Stomach (tissue), 4 donors: Measurements from ENCODE around the gene MBD3L1.

Source experiments
- EP300 ChIP-seq: sonication (generic); formaldehyde crosslinking; IDR thresholded peaks from one replicate; pipeline ENCODE4 v1.6.1; 2017; ENCODE audit warnings: antibody characterized with exemption
- POLR2A ChIP-seq, 4 donors: fragments of 450-650 bp; IDR thresholded peaks; one replicate each; pipeline ENCODE4 v1.6.1; 2016; ENCODE audit warnings: antibody characterized with exemption in 4 of 4, control low read depth in 2 of 4, mild to moderate bottlenecking in 1 of 4, moderate library complexity in 1 of 4
- POLR2AphosphoS5 ChIP-seq, 3 donors: sonication (generic); formaldehyde crosslinking; IDR thresholded peaks; one replicate each; pipeline ENCODE4 v1.6.1; 2016; ENCODE audit warnings: antibody characterized with exemption in 3 of 3
- TF ChIP-seq, protein P1 (sequence below), 7 experiments: fragments of 450-650 bp in 4 of 7; fragments of 200-600 bp in 3 of 7; sonication (generic) in 3 of 7; IDR thresholded peaks; one replicate each; pipeline ENCODE4 v1.5.1; 2016 to 2019; ENCODE audit warnings: antibody characterized with exemption in 7 of 7, control low read depth in 2 of 7, mild to moderate bottlenecking in 1 of 7

DNA sequence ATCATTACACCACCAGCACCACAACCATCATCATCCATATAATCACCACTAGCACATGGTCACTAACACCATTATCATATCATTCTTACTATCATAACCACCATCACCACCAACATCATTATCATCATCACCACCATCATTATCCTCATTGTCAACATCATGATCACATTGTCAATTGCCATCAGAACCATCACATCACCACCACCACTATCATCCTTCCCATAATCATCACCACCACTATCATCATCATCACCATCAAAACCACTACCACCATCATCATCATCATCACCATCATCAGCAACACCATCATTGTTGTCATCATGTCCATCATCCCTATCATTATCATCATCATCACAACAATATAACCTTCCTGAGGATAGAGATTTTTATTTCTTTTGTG is 58.1 kb downstream of the MBD3L1 start:
- TF ChIP-seq, protein P1, sequence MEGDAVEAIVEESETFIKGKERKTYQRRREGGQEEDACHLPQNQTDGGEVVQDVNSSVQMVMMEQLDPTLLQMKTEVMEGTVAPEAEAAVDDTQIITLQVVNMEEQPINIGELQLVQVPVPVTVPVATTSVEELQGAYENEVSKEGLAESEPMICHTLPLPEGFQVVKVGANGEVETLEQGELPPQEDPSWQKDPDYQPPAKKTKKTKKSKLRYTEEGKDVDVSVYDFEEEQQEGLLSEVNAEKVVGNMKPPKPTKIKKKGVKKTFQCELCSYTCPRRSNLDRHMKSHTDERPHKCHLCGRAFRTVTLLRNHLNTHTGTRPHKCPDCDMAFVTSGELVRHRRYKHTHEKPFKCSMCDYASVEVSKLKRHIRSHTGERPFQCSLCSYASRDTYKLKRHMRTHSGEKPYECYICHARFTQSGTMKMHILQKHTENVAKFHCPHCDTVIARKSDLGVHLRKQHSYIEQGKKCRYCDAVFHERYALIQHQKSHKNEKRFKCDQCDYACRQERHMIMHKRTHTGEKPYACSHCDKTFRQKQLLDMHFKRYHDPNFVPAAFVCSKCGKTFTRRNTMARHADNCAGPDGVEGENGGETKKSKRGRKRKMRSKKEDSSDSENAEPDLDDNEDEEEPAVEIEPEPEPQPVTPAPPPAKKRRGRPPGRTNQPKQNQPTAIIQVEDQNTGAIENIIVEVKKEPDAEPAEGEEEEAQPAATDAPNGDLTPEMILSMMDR (IDR thresholded peaks at IDR 0.05): no peak
- no peak for TF ChIP-seq EP300
- no peak for TF ChIP-seq POLR2A (IDR thresholded peaks at IDR 0.05)
- no peak for TF ChIP-seq POLR2AphosphoS5 (IDR thresholded peaks at IDR 0.05)
